Brain microvascular endothelial cell (primary cell): ENCODE measurements around the gene COL2A1.

Source experiments
- DNase-seq: peaks from one replicate; pipeline ENCODE4 v3.0.0-alpha.2; 2020
- H3K27ac ChIP-seq: fragments of 250-450 bp; sonication (Bioruptor Pico); 2 replicates; pipeline ENCODE4 v1.5.1; 2020; ENCODE audit warnings: mild to moderate bottlenecking, moderate library complexity
- H3K27me3 ChIP-seq: fragments of 250-450 bp; sonication (Bioruptor Pico); replicated peaks from 2 replicates; pipeline ENCODE4 v1.5.1; 2020; ENCODE audit warnings: mild to moderate bottlenecking
- H3K36me3 ChIP-seq: fragments of 250-450 bp; sonication (Bioruptor Pico); replicated peaks from 2 replicates; pipeline ENCODE4 v1.5.1; 2020; ENCODE audit warnings: mild to moderate bottlenecking
- H3K4me3 ChIP-seq: 2 replicates; pipeline ENCODE4 v1.5.1; 2011; ENCODE audit warnings: low read depth, mild to moderate bottlenecking, control low read depth, low read length, moderate library complexity
- CTCF ChIP-seq: IDR thresholded peaks from 2 replicates; pipeline ENCODE4 v1.5.1; 2011; ENCODE audit warnings: low read depth, mild to moderate bottlenecking, moderate library complexity, low read length, control low read depth, inconsistent platforms; ENCODE audit errors: missing control alignments
- in situ Hi-C: cut with HindIII; loops from 2 replicates; pipeline ENCODE4 v1.10.0; 2017; ENCODE audit warnings: low sequenced_read_pairs, low pct_ligation_motif_present

Gene COL2A1

DNA sequence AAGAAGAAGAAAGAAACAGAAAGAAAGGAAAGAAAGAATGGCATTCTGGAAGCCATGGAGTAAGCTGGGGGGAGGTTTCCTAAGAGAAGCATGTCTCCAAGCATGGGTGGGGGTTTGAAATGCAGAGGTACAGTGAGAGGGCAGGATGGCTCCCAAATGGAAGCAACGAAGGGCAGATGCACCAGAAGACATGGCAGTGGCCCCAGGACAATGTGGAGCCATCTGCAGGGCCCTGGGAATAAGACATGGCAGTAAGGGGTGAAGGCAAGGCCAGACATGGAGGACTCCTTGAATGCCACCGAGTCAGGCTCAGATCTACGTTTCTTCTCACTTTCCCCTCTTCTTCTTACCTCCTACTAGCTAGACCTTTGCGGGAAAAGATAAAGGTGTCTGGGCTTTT lies 4.7 kb upstream of the COL2A1 start:
- Histone ChIP-seq H3K27ac (no peak overlapping the region), H3K27me3 (peaks cover 44% of the 10 kb centered on the region), H3K4me3 (no peak overlapping the region), H3K36me3 (no peaks in the 10 kb centered on the region)
- TF ChIP-seq CTCF: no peak
- in situ Hi-C loops: no loop called here
- DNase-seq: no peak

GRCh38 chr12:48008349-48008748 lies 4.1 kb upstream of the COL2A1 start:
- no peak for DNase-seq
- H3K4me3 ChIP-seq: no peak overlapping the region
- in situ Hi-C loops: no loop called here
- H3K27ac ChIP-seq: no peak overlapping the region
- H3K36me3 ChIP-seq: no peaks in the 10 kb centered on the region
- TF ChIP-seq CTCF: no peak
- H3K27me3 ChIP-seq: peaks cover 47% of the 10 kb centered on the region

GRCh38 chr12:48007206-48007605 lies 2.9 kb upstream of the COL2A1 start:
- Histone ChIP-seq H3K27me3 (peaks cover 56% of the 10 kb centered on the region), H3K27ac (no peak overlapping the region)

DNA sequence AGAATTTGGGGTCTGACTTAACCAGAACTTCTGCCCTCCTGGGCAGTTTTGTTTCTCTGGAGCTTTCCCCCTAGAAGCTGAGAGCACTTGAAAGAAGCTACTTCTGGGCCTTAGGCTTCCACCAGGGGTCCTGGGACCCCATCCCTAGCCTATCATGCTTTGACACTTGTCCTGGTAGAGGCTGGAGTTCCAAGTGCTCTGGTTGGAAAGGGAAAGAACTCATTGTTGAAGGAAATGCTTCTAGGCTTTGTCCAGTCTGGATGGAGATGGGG lies 1.4 kb upstream of the COL2A1 start:
- DNase-seq: no peak
- Histone ChIP-seq H3K27ac (no peak overlapping the region), H3K27me3 (peaks cover 56% of the 10 kb centered on the region), H3K36me3 (no peaks in the 10 kb centered on the region), H3K4me3 (no peak overlapping the region)
- no peak for TF ChIP-seq CTCF
- in situ Hi-C loops: no loop called here

More at GRCh38 chr12:48007206-48007605, 2.9 kb upstream of the COL2A1 start:
- no peaks in the 10 kb centered on the region for H3K36me3 ChIP-seq
- no peak for TF ChIP-seq CTCF
- DNase-seq: no peak
- in situ Hi-C loops: no loop called here
- H3K4me3 ChIP-seq: no peak overlapping the region

DNA sequence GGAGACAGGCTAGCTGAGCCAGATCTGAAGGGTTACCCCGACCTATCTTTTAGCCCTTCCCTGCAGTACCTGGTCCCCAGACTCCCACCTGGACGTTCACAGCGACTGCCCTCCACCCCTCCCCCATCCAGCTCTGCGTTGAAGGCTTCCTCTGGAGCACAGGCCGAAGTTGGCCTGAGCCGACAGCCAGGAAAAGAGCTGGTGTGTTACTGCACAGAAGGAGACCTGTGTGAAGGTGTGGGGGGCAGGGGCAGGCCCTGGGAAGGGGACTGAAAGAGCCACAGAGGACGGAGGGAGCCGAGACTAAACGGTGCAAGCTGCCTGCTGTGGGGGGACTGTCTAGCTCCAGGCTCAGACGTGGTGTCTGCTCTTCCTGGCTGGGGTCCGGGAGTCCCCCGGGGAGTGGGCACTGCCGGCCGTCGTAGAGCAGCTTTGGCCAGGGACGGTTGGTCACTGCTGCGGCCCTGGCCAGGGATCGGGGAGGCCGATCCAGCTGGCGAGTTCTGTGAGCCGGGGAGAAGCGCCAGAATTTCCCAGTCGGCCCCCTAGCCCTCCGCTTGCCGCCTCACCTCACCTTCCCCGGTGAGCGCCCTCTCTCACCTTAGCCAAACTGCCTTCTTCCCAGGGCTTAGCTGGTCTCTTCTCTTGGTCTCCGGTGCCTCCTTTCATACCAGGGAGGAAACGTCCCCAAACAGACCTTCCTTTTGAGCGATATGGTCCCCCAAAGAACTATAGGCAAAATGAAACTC lies 899 bp upstream of the COL2A1 start:
- no peaks in the 10 kb centered on the region for H3K36me3 ChIP-seq
- no peak for DNase-seq
- no peak overlapping the region for H3K27ac ChIP-seq
- H3K4me3 ChIP-seq: no peak overlapping the region
- peaks cover 56% of the 10 kb centered on the region for H3K27me3 ChIP-seq
- in situ Hi-C loops: no loop called here
- no peak for TF ChIP-seq CTCF
